IMR-90 (cell line): ENCODE data around the gene CCDC69. TPM values are rescaled to one million over a fixed set of nuclear protein-coding genes. Genes with fewer than 3 reads are reported as not detected.

Experiments
- ATAC-seq: fragments of 200-7000 bp; cut with Tn5 transposase; 2 replicates; pipeline ENCODE4 v1.9.1; 2020; ENCODE audit warnings: low read depth, mild to moderate bottlenecking, moderate library complexity
- BruUV-seq: library from RNA; stranded (reverse); fragments of 400-500 nt; replicated peaks from 2 replicates; lab custom pipeline; 2021; lab: Mats Ljungman, UMichigan
- CTCF ChIA-PET: fragments of 300-600 bp; formaldehyde crosslinking; extraction: SDS; loops from one replicate; lab custom pipeline; 2021; ENCODE audit warnings: antibody characterized with exemption; lab: Yijun Ruan, JAX
- POLR2A ChIA-PET: fragments of 300-600 bp; sonication (Branson Sonifier 250); formaldehyde crosslinking; loops from one replicate; lab custom pipeline; 2022; ENCODE audit warnings: antibody characterized with exemption; ENCODE audit not compliant: unreplicated experiment; lab: Charles Lee
- DNase-seq: peaks from one replicate; pipeline ENCODE4 v3.0.0; 2013
- H2AFZ ChIP-seq: replicated peaks from 2 replicates; pipeline ENCODE3; 2013; ENCODE audit warnings: low read length, mild to moderate bottlenecking; ENCODE audit not compliant: poor library complexity
- H2AK5ac ChIP-seq: 2 replicates; pipeline ENCODE4 v1.6.1; 2013; ENCODE audit warnings: low read depth, low read length, inconsistent platforms
- H2AK9ac ChIP-seq: replicated peaks from 2 replicates; pipeline ENCODE3; 2013; ENCODE audit warnings: mild to moderate bottlenecking, low read depth, low read length, moderate library complexity; ENCODE audit not compliant: poor library complexity
- H2BK120ac ChIP-seq: 2 replicates; pipeline ENCODE4 v1.6.1; 2013; ENCODE audit warnings: low read depth, low read length, inconsistent platforms
- H2BK15ac ChIP-seq: 3 replicates; pipeline ENCODE4 v1.6.1; 2013; ENCODE audit warnings: low read depth, low read length, inconsistent platforms
- H2BK20ac ChIP-seq: 2 replicates; pipeline ENCODE4 v1.6.1; 2013; ENCODE audit warnings: low read depth, mild to moderate bottlenecking, inconsistent platforms, low read length, moderate library complexity
- H2BK5ac ChIP-seq: 2 replicates; pipeline ENCODE4 v1.6.1; 2013; ENCODE audit warnings: mild to moderate bottlenecking, low read depth, low read length, inconsistent platforms; ENCODE audit not compliant: poor library complexity, severe bottlenecking
- H3K14ac ChIP-seq: replicated peaks from 2 replicates; pipeline ENCODE4 v1.6.1; 2013; ENCODE audit warnings: low read depth, low read length, inconsistent platforms
- H3K18ac ChIP-seq: 2 replicates; pipeline ENCODE4 v1.6.1; 2013; ENCODE audit warnings: low read depth, low read length, control low read depth
- H3K23ac ChIP-seq: 2 replicates; pipeline ENCODE4 v1.6.1; 2013; ENCODE audit warnings: low read depth, low read length, inconsistent platforms
- H3K27ac ChIP-seq: 2 replicates; pipeline ENCODE4 v1.5.1; 2013; ENCODE audit warnings: mild to moderate bottlenecking, control low read depth, low read length; ENCODE audit not compliant: insufficient read depth
- H3K27me3 ChIP-seq: 2 replicates; pipeline ENCODE4 v1.6.1; 2013; ENCODE audit warnings: low read length; ENCODE audit not compliant: control insufficient read depth, insufficient read depth
- H3K36me3 ChIP-seq: 2 replicates; pipeline ENCODE4 v1.6.1; 2013; ENCODE audit warnings: low read length, mixed read lengths; ENCODE audit not compliant: control insufficient read depth, insufficient read depth
- H3K4ac ChIP-seq: 2 replicates; pipeline ENCODE4 v1.6.1; 2013; ENCODE audit warnings: low read depth, low read length, inconsistent platforms
- H3K4me1 ChIP-seq: 2 replicates; pipeline ENCODE4 v1.6.1; 2013; ENCODE audit warnings: low read length, mixed read lengths; ENCODE audit not compliant: control insufficient read depth, insufficient read depth
- H3K4me2 ChIP-seq: 2 replicates; pipeline ENCODE4 v1.6.1; 2013; ENCODE audit warnings: low read depth, mild to moderate bottlenecking, control low read depth, low read length, moderate library complexity
- H3K4me3 ChIP-seq: 2 replicates; pipeline ENCODE4 v1.5.1; 2013; ENCODE audit warnings: low read depth, mild to moderate bottlenecking, control low read depth, low read length, moderate library complexity; ENCODE audit not compliant: insufficient read depth
- H3K56ac ChIP-seq: 2 replicates; pipeline ENCODE4 v1.6.1; 2013; ENCODE audit warnings: low read length, inconsistent platforms; ENCODE audit not compliant: insufficient read depth; ENCODE audit errors: extremely low read depth
- H3K79me1 ChIP-seq, 2 experiments: 2 replicates each; pipeline ENCODE4 v1.6.1; 2013; ENCODE audit warnings: low read length in 2 of 2, inconsistent platforms in 1 of 2, low read depth in 1 of 2
- H3K9ac ChIP-seq: 2 replicates; pipeline ENCODE4 v1.6.1; 2013; ENCODE audit warnings: low read depth, low read length, control low read depth
- H3K9me1 ChIP-seq: 2 replicates; pipeline ENCODE4 v1.6.1; 2013; ENCODE audit warnings: low read length, inconsistent platforms; ENCODE audit not compliant: insufficient read depth
- H3K9me3 ChIP-seq: 2 replicates; pipeline ENCODE4 v1.6.1; 2013; ENCODE audit warnings: low read length; ENCODE audit not compliant: control insufficient read depth, insufficient read depth
- H4K20me1 ChIP-seq: 2 replicates; pipeline ENCODE4 v1.6.1; 2013; ENCODE audit warnings: low read length, inconsistent platforms; ENCODE audit not compliant: insufficient read depth
- H4K5ac ChIP-seq: 2 replicates; pipeline ENCODE4 v1.6.1; 2013; ENCODE audit warnings: mild to moderate bottlenecking, low read depth, low read length, control low read depth
- H4K8ac ChIP-seq, 2 experiments: 2 replicates each; pipeline ENCODE4 v1.6.1; 2013; ENCODE audit warnings: low read depth in 2 of 2, low read length in 2 of 2, control low read depth in 1 of 2, inconsistent platforms in 1 of 2
- H4K91ac ChIP-seq: 2 replicates; pipeline ENCODE4 v1.6.1; 2013; ENCODE audit warnings: low read depth, low read length, inconsistent platforms; ENCODE audit not compliant: insufficient read depth
- CHD1 ChIP-seq: IDR thresholded peaks from 2 replicates; pipeline ENCODE4 v1.6.1; 2012; ENCODE audit warnings: low read depth, low read length, improper control_type of control experiment
- FOS ChIP-seq: fragments of 150-350 bp; IDR thresholded peaks from 2 replicates; pipeline ENCODE4 v1.6.1; 2016; ENCODE audit warnings: low read depth, low read length
- MAFK ChIP-seq: IDR thresholded peaks from 2 replicates; pipeline ENCODE4 v1.6.1; 2012; ENCODE audit warnings: low read depth, low read length, improper control_type of control experiment
- MAZ ChIP-seq: IDR thresholded peaks from 2 replicates; pipeline ENCODE4 v1.6.1; 2012; ENCODE audit warnings: low read depth, mild to moderate bottlenecking, low read length, improper control_type of control experiment, moderate library complexity, borderline replicate concordance
- RFX5 ChIP-seq: IDR thresholded peaks from 2 replicates; pipeline ENCODE4 v1.8.0; 2012; ENCODE audit warnings: low read depth, mild to moderate bottlenecking, low read length, moderate library complexity
- SMC3 ChIP-seq: fragments of 150-350 bp; IDR thresholded peaks from 2 replicates; pipeline ENCODE4 v1.6.1; 2016; ENCODE audit warnings: low read depth, mild to moderate bottlenecking, antibody characterized with exemption, low read length, moderate library complexity
- WGBS, 2 experiments: methylation state at CpG; one replicate each; pipeline versions ENCODE4 v1.1.5 to v1.1.7; 2013; ENCODE audit warnings: missing lambda C conversion rate in 2 of 2; ENCODE audit not compliant: insufficient read length in 1 of 2; ENCODE audit errors: extremely low coverage in 2 of 2; 5-methylcytosine and 5-hydroxymethylcytosine counted together
- dilution Hi-C: fragments of 300-500 bp; cut with HindIII; formaldehyde crosslinking; loops from one replicate; pipeline ENCODE4 v1.14.3; 2018; ENCODE audit warnings: low sequenced_read_pairs; ENCODE audit not compliant: unreplicated experiment
- in situ Hi-C: fragments of 300-500 bp; cut with MboI; formaldehyde crosslinking; loops from 3 replicates; pipeline ENCODE4 v1.14.3; 2019; ENCODE audit warnings: low sequenced_read_pairs, inconsistent platforms, mixed read lengths
- intact Hi-C: fragments of 100-400 bp; cut with micrococcal nuclease; formaldehyde crosslinking; loops from 2 replicates; pipeline ENCODE4 v1.10.0; 2022
- polyA plus RNA-seq, 3 experiments: library from polyadenylated mRNA; depleted of rRNA; stranded (reverse); fragments of >200 nt; gene quantifications; 2 replicates each; pipeline ENCODE4 v1.2.3, GENCODE V29; 2012; ENCODE audit warnings: low replicate concordance in 1 of 3
- total RNA-seq: library from RNA; depleted of rRNA; stranded (reverse); fragments of >200 nt; gene quantifications from 2 replicates; pipeline ENCODE4 v1.2.3, GENCODE V29; 2012
- TF ChIP-seq, protein P1 (sequence below): conservative IDR thresholded peaks from 2 replicates; pipeline ENCODE4 v1.5.1; 2012; ENCODE audit warnings: mild to moderate bottlenecking, low read depth, low read length, improper control_type of control experiment

The CCDC69 gene
- total and polyA plus RNA-seq, 2 of the 4 experiments (the other 2 are of a cell fraction): 0.36 to 0.48 TPM

DNA sequence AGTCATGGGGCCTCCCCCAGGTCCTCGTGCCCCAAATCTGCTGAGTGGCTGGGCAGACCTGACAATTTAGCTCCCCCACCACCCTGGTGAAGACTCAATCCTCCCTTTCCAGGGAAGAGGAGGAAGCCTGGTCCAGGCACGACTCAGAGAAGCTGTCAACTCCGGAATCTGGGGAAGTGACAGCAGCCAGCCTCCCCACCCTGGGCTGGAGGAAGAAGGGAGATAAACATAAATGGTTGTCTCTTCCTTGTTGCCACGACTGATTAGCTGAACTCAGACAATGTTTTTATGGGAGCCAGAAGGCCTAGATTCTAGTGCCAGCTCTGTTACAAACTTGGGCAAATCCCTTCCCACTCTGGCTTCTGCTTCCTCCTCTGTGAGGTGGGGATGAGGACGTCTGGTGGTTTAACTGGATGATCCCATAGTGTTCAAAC, 15.4 kb downstream of the CCDC69 start:
- no peak overlapping the region for H4K8ac ChIP-seq
- H3K36me3 ChIP-seq: no peaks in the 10 kb centered on the region
- no peak overlapping the region for H3K23ac ChIP-seq
- WGBS, 2 experiments: no CpG with 5 or more reads among the region's 5 CpGs
- H3K9me3 ChIP-seq: no peaks in the 10 kb centered on the region
- H2AK9ac ChIP-seq: no peak overlapping the region
- no peak overlapping the region for H2BK120ac ChIP-seq
- H4K20me1 ChIP-seq: no peaks in the 10 kb centered on the region
- DNase-seq: no peak
- H3K79me1 ChIP-seq: no peaks in the 10 kb centered on the region
- H3K4me1 ChIP-seq: no peaks in the 10 kb centered on the region
- no peak overlapping the region for H2BK15ac ChIP-seq
- CTCF ChIA-PET: no interaction called here
- peak overlapping the region; percentile 58 for H2AFZ ChIP-seq
- in situ Hi-C loops: no loop called here
- H3K27ac ChIP-seq: no peak overlapping the region
- POLR2A ChIA-PET: no interaction called here
- no peak overlapping the region for H2AK5ac ChIP-seq
- H3K4me2 ChIP-seq: no peak overlapping the region
- dilution Hi-C loops: no loop called here
- TF ChIP-seq RFX5 (no peak), FOS (no peak), MAZ (no peak), MAFK (no peak), CHD1 (no peak), SMC3 (no peak)
- TF ChIP-seq, protein P1, sequence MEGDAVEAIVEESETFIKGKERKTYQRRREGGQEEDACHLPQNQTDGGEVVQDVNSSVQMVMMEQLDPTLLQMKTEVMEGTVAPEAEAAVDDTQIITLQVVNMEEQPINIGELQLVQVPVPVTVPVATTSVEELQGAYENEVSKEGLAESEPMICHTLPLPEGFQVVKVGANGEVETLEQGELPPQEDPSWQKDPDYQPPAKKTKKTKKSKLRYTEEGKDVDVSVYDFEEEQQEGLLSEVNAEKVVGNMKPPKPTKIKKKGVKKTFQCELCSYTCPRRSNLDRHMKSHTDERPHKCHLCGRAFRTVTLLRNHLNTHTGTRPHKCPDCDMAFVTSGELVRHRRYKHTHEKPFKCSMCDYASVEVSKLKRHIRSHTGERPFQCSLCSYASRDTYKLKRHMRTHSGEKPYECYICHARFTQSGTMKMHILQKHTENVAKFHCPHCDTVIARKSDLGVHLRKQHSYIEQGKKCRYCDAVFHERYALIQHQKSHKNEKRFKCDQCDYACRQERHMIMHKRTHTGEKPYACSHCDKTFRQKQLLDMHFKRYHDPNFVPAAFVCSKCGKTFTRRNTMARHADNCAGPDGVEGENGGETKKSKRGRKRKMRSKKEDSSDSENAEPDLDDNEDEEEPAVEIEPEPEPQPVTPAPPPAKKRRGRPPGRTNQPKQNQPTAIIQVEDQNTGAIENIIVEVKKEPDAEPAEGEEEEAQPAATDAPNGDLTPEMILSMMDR: no peak
- H4K91ac ChIP-seq: no peak overlapping the region
- H3K18ac ChIP-seq: no peak overlapping the region
- BruUV-seq: no TSS peak
- intact Hi-C loops: no loop called here
- no peak overlapping the region for H3K14ac ChIP-seq
- H3K27me3 ChIP-seq: peaks cover 7% of the 10 kb centered on the region
- no peak overlapping the region for H4K5ac ChIP-seq
- no peak overlapping the region for H3K56ac ChIP-seq
- no peak overlapping the region for H3K9ac ChIP-seq
- H2BK20ac ChIP-seq: no peak overlapping the region
- no peak for ATAC-seq
- H3K4me3 ChIP-seq: no peak overlapping the region
- no peak overlapping the region for H2BK5ac ChIP-seq
- no peak overlapping the region for H3K4ac ChIP-seq
- H3K9me1 ChIP-seq: no peaks in the 10 kb centered on the region
